GM15510 (cell line): ENCODE measurements around the gene ANKRD1.

Experiments
- POLR2A ChIP-seq: IDR thresholded peaks from 3 replicates; pipeline ENCODE4 v1.6.1; 2011; ENCODE audit warnings: borderline replicate concordance; ENCODE audit not compliant: insufficient read length; ENCODE audit errors: extremely low read depth

ANKRD1 gene

DNA sequence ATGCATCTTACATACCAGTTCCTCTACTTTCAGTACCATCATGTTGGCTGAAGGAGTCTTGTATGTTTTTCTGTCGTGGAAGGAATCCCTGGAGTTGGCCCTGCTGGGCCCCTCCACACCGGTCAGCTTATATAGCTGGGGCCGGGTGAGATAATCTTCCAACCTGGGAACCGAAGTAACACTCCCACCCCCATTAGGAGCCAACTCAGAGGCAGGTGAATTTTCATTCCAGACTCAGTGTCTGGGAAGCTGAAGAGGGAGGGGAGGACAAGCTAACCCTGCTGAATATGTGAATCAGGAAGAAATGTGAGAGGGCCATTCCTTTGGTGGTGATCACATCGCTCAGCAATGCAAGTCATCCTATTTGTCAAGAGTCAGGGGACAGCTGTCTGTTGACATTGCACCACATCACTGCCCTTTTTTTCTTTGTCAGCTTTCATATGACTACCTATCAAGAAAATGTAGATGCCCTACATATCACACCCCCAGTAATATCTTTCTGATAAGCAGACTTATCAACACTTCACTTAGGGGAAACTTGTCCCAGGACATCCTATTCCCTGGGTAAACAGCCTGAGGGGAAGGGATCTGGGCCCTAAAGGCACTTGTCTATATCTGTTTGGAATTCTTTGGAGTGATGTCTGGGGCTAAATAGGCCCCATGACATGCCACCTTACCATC lies at the start of gene ANKRD1:
ANKRD1 (minus strand) TSS at position 102 of the 681 bp plus-strand sequence; CDS start at position 42, 60 bp downstream.
- TF ChIP-seq POLR2A, result no peak

DNA sequence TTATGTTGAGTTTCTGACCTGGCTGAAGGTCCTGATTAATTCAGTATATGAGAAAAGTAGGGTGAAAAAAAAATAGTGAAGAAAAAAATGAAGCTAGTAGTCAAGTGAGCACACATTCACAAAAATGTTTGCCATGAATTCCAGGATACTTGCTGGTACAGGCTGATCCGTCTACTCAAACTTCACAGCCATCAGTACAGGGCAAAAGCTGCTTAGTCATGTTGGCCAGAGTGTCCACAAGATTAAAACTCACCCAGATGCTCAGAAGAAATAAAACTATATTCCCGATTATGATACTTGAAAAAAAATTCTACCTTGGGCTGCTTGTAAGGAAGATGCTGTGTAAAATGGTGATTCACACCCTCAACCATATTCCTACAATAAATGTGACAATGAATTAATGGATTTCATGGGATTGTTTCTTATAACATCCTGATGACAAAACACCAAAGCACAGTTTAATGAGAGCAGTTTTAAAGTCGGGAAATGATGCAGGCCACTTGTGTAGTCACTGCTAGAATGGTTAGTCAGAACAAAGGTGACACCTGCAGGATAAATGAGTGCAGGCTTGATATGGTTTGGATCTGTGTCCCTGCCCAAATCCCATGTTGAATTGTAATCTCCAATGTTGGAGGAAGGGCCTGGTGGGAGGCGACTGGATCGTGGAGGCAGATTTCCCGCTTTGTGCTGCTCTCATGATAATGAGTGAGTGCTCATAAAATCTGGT lies 49.2 kb upstream of the ANKRD1 start:
- TF ChIP-seq POLR2A, result no peak

DNA sequence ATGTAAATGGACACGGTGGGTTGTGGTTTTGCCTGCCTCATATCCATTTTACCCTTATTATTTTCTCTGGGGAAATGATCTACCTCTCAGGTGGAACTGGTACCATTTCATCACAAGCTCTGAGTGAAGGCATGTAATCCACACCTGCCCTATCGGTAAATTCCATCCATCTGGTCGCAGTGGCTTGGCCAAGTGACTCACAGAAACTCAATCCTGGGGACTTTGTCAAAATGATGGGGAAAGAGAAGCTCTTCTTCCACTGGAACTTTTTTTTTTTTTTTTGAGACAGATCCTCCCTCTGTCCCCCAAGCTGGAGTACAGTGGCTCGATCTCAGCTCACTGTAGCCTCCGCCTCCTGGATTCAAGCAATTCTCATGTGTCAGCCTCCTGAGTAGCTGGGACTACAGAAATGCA lies 48.2 kb upstream of the ANKRD1 start:
- no peak for TF ChIP-seq POLR2A

DNA sequence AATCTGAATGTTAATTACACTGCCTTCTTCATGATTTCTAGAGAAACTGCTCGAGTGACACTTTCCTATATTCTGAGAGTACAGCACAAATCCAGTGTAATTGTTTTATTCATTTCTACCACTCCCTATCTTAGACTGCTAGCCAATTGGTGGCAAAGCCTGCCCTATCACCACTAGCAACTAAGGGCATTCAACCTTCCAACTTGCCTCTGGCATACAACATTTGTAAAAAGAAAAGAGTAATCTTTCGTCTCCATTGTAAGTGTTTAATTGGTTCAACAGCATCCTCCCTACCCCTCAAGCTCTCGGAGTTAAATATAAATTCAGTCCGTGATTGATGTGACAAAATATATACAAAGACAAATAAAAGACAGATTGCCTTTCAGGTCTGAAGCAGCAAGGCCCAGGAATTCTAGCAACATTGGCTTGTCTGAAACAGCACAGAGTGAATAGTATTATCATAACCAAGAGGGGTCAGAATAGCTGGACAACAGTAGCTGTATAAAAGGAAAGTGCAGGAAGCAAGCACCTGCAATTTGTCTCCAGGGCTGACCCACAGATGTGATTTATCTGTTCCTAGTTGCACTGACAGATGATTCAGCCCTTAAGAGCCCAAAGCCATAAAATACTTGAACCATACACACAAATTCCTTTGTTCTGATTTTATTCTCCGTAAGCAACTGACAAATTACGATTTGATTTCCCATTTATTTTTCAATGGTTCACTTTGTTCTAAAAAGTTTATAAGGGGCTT lies 47.6 kb upstream of the ANKRD1 start:
- no peak for TF ChIP-seq POLR2A

DNA sequence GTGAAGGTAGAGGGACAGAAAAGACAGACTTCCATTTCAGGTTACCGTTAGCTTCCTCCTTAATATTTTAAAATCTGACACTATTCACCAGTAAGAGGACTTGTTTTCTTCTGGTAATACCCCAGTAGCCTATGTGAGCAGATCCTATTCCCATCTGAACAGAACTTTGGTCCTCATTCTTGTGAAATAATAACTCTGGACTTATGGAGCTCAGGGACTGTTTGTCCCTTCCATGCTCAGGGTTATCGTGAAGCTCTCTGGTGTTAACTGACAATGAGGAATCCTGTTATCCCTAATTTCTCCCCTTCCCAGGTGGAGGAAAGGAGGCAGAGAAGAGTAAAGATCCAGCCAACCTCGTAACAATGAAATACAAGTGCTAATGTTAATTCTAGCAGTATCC lies 47.0 kb upstream of the ANKRD1 start:
- TF ChIP-seq POLR2A, result no peak

DNA sequence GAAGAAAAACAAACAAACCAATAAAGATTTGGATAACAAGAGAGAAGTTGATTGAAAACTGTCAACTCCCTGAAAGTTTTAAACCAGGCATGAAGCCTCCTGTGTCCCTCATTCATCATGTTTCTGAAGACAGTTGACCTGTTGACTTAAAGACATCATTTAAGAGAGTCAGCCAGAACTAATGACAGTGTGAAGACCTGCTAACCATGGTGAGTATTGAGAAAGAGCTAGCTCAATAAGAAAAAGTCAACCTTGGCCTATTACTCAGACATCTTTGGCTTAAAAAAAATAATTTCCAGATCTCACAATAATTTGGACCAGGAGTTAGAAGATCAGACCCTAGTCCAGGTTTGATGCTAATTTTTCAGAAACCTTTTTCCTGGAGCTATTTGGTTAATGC lies 45.3 kb upstream of the ANKRD1 start:
- no peak for TF ChIP-seq POLR2A

DNA sequence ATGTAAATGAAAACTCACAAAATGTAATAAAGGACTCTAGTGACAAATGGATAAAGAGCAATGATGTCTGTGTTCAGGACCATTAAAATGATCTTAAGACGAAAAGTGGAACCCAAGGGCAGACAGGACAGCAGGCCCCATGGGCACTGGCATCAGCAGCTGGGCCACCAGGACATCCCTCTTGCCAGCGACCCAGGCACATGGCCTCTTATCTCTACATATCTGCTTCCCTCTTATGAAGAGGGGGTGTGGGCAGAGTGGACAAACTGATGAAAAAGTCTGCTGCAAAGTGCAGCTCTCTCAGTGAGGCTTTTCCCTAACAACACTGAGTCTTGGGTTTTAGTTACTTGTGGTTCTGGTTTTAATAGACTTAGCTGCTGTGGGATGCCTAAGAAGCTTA lies 44.8 kb upstream of the ANKRD1 start:
- TF ChIP-seq POLR2A, result no peak

DNA sequence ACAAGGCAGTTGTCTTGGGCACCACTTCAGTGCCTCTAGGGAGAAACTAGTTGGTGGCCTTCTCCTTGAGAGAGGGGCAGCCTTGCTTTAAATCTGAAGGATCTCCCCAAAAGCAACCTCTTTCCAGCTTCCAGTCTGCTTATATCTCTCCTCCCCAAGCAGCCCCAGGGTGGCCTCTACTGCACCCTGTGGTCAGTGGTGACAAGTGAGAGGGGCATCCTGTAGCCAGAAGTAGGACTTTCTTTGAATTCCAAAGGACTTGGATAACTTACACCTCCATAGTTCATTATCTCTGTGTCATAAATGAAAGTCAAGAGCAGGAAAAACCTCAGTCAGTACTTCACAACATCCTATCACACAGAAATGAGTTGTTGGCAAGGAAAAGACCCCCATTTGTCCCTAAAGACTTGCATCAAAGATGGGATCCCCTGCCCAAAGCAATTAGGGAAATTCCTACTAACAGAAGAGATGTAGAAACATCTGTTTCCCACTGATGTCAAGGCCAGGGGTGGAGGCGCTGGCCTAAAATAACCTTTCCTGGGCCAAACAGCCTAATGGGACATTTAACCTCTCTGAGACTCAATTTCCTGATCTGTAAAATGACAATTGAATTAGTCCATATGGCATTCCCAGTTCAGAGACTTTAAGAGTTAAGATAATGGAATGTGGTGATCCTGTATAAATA lies 44.0 kb upstream of the ANKRD1 start:
- TF ChIP-seq POLR2A, result no peak

DNA sequence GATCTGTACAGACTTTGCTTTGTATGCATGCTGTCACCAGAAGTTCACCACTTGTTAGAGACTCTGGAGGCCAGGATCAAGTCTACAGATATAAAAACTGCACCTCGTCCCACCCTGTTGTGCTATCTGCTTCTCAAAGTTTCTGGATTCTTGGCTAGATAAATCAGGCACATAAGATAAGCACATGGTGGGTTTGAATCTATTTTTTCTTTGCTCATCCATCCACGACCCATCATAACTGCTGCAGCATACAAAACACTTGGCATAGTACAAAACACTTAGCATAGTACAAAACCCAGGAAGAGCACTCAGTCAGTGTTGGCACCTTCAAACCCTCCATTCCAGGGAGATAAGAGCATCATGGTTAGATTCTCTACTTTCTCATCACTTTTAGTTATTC lies 42.4 kb upstream of the ANKRD1 start:
- no peak for TF ChIP-seq POLR2A

DNA sequence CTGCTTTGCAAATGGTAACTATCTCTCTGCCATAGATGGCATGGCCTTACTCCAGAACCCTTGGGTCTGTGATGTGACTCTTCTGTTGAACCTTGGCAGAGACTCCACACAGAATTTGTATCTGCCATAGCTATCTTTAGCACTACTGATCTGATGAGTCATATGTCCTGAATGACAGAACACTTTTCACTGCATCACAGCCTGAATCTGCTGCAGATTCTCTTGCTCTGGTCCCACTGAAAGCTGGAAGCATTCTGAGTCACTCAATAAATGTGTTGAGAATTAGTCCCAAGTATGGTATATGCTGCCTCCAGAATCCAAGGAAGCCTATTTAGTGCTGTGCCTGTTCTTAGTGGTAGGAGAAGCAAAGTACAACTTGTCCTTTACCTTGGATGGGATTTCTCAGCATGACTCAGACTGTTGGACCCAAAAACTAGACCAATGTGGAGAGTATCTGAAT lies 39.5 kb upstream of the ANKRD1 start:
- no peak for TF ChIP-seq POLR2A

DNA sequence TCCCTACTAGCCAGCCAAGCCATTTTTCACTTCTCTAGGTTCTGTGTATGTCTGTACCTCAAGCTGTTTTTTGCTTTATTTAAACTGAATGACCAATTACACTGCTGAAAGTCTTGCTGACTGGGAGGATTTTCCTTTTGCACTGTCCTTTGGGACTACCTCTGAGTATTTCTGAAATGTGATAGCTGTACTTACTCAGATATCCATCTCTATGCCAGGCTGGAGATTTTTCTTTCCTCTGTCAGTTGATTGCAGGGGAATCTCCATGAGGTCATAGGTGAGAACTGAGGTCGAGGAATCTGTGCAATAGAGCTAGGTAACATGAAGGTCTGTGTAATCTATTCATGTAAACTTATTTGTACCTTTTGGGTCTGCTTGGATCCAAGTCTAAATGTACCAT lies 38.9 kb upstream of the ANKRD1 start:
- no peak for TF ChIP-seq POLR2A

DNA sequence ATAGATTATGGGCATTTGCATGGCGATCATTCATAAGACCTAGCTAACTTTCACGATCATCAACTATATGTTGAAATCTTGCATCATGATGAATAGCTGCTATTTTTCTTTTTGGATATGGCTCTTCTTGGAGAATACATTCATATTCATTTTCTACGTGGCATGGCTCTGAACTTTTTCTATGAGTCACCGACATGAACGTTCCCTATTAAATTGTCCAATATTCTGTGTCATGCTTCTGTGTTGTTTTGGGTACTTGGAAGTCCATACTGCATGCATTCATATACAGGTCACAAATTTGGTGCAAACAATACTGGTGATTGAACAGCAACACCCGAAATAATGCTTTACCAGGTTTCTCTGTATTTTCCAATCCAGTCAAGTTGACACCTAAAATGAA lies 37.9 kb upstream of the ANKRD1 start:
- no peak for TF ChIP-seq POLR2A

DNA sequence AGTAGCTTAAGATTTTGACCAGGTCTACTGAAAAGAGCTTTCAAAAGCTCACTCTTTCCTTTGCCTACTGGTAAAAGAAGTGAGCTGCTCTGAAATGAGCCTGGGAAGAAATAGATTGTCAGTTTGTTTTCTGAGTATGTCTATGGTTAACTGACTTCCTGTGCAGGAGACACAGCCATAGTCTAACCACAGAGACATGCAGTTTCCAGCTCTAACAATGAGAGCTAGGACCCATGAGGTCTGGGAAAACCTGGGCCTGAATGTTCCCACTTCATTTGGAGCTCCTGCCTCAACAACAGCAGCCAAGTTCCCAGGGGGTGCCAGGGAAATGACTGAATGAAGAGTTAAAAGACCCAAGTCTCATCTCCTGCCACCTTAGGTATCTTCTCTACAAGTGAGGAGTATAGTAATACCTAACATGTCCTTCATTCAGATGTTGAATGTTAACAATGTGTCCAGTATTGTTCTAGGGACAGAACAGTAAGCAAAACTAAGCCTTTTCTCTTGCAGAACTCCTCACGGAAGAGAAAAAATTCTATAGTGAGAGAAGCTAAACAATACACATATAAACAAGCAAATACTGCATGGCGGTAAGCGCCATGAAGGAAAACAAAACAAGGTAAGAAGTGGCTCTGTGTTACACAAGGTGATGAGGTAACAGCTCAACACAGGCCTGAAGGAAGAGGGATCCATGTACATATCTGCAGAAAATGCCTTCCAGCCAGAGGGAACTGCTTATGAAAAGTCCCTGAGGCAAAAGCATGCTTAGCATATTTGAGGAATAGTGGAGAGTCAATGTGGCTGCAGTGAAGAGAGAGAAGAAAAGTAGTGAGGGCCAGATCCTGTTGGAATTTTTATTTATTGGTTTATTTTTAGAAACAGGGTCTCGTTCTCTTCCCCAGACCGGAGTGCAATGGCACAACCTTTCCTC lies 26.4 kb upstream of the ANKRD1 start:
- TF ChIP-seq POLR2A, result no peak
